Type B pancreatic cell (in vitro differentiated cells): ENCODE data around the gene GLDN. TPM values are rescaled to one million over a fixed set of nuclear protein-coding genes. Genes with fewer than 3 reads are reported as not detected.

ENCODE experiments used
- DNase-seq: peaks from one replicate; pipeline ENCODE4 v3.0.0; 2021; ENCODE audit warnings: mixed read lengths; ENCODE audit not compliant: unreplicated experiment; ENCODE audit errors: extremely low spot score
- H3K27ac Mint-ChIP-seq: 2 replicates; pipeline ENCODE4 v1.8.0; 2021; ENCODE audit warnings: mild to moderate bottlenecking, mixed read lengths
- H3K27me3 Mint-ChIP-seq: 2 replicates; pipeline ENCODE4 v1.8.0; 2021; ENCODE audit warnings: mixed read lengths
- H3K36me3 Mint-ChIP-seq: 2 replicates; pipeline ENCODE4 v1.8.0; 2021; ENCODE audit warnings: mixed read lengths
- H3K4me1 Mint-ChIP-seq: one replicate; pipeline ENCODE4 v1.8.0; 2021; ENCODE audit warnings: mixed read lengths; ENCODE audit not compliant: unreplicated experiment
- H3K4me3 Mint-ChIP-seq: 2 replicates; pipeline ENCODE4 v1.8.0; 2021; ENCODE audit warnings: mild to moderate bottlenecking, mixed read lengths
- H3K9me3 Mint-ChIP-seq: 2 replicates; pipeline ENCODE4 v1.8.0; 2021; ENCODE audit warnings: mixed read lengths
- total RNA-seq: library from RNA; stranded (reverse); gene quantifications from 2 replicates; pipeline ENCODE4 v1.2.1, GENCODE V29; 2021; ENCODE audit warnings: low replicate concordance
- TF ChIP-seq, protein P1 (sequence below): fragments of 200-600 bp; sonication (generic); conservative IDR thresholded peaks from 2 replicates; pipeline ENCODE4 v1.5.0; 2021; ENCODE audit warnings: antibody characterized with exemption, mild to moderate bottlenecking

GLDN gene
- total RNA-seq, 1 donor from 2014 or later: 0.68 TPM

DNA sequence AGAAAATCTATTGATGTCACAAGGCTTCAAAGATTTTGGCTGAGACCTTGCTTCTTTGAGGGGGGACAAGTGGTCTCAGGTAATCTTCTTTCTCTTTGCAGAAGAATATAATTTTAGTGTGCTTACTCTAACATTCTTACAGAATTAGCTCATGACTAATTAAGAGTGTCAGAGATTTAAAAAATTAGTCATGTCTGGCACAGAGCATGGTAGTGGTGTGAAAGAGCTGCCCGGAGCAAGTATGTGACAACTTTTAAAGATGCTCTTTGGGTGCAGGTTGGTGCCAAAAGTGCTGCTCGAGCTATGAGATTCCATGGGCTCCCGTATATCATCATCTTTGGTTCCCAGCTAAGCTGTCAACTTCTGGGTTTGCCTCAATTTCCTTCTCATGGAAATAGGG lies 34.1 kb upstream of the GLDN start:
- no peaks in the 10 kb centered on the region for H3K36me3 Mint-ChIP-seq
- peaks cover 8% of the 10 kb centered on the region for H3K27me3 Mint-ChIP-seq
- H3K27ac Mint-ChIP-seq: no peak overlapping the region
- no peaks in the 10 kb centered on the region for H3K9me3 Mint-ChIP-seq
- H3K4me3 Mint-ChIP-seq: no peak overlapping the region
- TF ChIP-seq, protein P1, sequence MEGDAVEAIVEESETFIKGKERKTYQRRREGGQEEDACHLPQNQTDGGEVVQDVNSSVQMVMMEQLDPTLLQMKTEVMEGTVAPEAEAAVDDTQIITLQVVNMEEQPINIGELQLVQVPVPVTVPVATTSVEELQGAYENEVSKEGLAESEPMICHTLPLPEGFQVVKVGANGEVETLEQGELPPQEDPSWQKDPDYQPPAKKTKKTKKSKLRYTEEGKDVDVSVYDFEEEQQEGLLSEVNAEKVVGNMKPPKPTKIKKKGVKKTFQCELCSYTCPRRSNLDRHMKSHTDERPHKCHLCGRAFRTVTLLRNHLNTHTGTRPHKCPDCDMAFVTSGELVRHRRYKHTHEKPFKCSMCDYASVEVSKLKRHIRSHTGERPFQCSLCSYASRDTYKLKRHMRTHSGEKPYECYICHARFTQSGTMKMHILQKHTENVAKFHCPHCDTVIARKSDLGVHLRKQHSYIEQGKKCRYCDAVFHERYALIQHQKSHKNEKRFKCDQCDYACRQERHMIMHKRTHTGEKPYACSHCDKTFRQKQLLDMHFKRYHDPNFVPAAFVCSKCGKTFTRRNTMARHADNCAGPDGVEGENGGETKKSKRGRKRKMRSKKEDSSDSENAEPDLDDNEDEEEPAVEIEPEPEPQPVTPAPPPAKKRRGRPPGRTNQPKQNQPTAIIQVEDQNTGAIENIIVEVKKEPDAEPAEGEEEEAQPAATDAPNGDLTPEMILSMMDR: no peak
- no peak for DNase-seq
- peaks cover 6% of the 10 kb centered on the region for H3K4me1 Mint-ChIP-seq

DNA sequence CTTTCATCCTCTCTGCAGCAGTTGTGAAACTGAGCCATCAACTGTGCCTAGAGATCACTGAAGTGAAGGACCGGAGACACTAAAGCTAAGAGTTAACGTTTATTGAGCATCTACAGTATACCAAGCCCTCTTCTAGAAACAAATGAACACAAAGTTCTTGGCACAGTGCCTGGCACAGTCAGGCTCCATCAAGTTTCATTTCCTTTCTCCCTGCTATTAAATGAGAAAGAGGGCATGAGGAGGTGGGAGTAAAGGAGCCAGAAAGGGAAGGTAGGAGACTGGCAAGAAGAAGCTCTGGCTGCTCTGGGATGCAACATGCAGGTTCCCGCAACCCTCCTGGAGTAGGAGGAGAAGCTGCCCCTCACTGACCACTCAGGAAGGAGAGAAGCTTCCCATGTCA lies 33.6 kb upstream of the GLDN start:
- DNase-seq: no peak
- no peak overlapping the region for H3K4me3 Mint-ChIP-seq
- peaks cover 11% of the 10 kb centered on the region for H3K4me1 Mint-ChIP-seq
- TF ChIP-seq, protein P1: no peak
- no peaks in the 10 kb centered on the region for H3K36me3 Mint-ChIP-seq
- no peaks in the 10 kb centered on the region for H3K9me3 Mint-ChIP-seq
- no peak overlapping the region for H3K27ac Mint-ChIP-seq
- peaks cover 8% of the 10 kb centered on the region for H3K27me3 Mint-ChIP-seq

DNA sequence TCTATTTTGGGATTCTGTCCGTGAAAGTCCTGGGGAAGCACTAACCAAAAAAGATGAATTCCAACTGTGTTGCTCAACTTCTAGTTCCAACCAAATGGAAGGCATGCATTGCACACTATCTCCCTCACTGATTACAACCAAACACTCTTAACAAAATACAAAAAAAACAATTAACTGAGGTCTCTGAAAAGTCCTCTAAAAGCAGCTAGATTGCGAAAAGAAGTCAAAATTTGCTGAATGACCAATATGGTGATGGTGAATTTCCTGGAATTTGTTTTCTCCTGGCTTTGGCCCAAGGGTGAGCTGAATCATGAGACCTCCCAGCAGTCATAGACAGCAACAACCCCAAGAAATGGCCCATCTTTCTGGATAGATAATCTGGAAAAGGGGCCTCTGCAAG lies 31.4 kb upstream of the GLDN start:
- Mint-ChIP-seq H3K27ac (no peak overlapping the region), H3K36me3 (no peaks in the 10 kb centered on the region), H3K4me1 (peaks cover 13% of the 10 kb centered on the region), H3K4me3 (no peak overlapping the region), H3K9me3 (peaks cover 8% of the 10 kb centered on the region), H3K27me3 (peaks cover 8% of the 10 kb centered on the region)
- TF ChIP-seq, protein P1: no peak
- no peak for DNase-seq

DNA sequence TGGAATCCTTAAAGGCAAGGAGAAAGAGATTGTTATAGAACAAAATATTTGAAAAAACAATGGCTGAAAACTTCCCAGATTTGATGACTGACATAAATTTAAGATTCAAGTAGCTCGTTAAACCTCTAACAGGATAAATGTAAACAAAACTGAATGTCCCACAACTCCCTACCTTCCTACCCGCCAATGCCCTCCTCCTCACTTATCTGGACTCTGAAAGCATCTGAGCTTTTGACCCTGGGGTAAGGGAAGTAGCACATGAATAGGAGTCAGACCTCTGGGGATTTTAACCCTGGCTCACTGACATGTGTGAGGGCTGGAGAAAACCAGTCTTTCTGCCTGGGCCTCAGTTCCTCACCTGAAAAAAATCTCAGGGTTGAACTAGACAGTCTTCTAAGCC lies 29.9 kb upstream of the GLDN start:
- peaks cover 13% of the 10 kb centered on the region for H3K4me1 Mint-ChIP-seq
- H3K27ac Mint-ChIP-seq: no peak overlapping the region
- peaks cover 8% of the 10 kb centered on the region for H3K27me3 Mint-ChIP-seq
- H3K4me3 Mint-ChIP-seq: no peak overlapping the region
- TF ChIP-seq, protein P1: no peak
- H3K9me3 Mint-ChIP-seq: peaks cover 9% of the 10 kb centered on the region
- DNase-seq: no peak
- no peaks in the 10 kb centered on the region for H3K36me3 Mint-ChIP-seq

DNA sequence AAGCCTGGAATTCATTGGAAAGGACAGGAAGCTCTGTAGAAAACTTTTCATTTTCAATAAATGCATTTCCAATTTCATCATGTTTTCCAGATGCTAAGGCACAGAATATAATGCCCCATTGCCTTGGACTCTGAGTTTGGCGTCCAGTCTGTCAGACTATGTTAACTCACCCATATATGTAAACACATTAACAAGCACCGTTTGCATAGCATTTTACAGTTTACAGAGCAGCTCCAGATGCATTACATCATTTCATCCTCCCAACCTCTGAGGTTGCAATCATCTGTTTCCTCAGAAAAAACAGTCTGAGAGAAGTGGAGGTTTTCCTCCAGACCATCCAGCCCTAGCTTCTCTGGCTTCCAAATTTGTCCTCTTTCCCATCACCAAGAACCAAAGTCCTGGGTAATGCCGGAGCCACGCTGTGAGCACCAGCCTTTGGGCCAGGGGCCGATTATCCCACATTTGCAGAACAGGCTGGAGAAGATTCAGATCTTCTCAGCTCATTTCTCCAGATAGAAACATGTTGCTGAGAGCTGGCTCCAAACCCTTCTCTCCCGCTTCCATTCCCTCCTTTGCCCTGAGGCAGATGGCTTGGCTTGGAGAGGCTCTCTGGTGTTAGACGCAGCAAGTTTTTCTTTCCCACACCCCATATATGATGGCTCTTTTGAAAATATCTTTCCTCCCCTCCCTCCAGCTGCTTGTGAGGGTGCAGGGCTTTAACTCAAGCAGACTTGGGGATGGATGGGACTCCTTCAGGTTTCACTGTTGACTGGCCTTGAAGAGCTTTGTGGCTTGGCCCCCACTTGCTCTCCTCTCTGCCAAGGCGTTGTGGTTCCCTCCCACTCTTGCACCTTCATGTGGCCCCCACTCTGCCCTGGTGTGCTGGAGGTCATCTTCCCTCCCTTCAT lies 29.0 kb upstream of the GLDN start:
- TF ChIP-seq, protein P1: no peak
- Mint-ChIP-seq H3K27ac (peak overlapping the region; percentile 29), H3K4me1 (peaks cover 13% of the 10 kb centered on the region), H3K36me3 (no peaks in the 10 kb centered on the region), H3K27me3 (peaks cover 3% of the 10 kb centered on the region), H3K9me3 (peaks cover 9% of the 10 kb centered on the region), H3K4me3 (no peak overlapping the region)
- no peak for DNase-seq
